Umbilical cord (tissue), 2 donors: ENCODE measurements around the gene AQP3. TPM values are rescaled to one million over a fixed set of nuclear protein-coding genes. Genes with fewer than 3 reads are reported as not detected.
"Not testable (repeated sequence)": the region's sequence is repeated elsewhere in the genome, so short reads cannot be mapped to it uniquely, and the experiment has no call there.

Experiments
- DNase-seq: peaks from one replicate; pipeline ENCODE4 v3.0.0-alpha.2; 2015; ENCODE audit warnings: low spot score
- total RNA-seq: library from RNA; depleted of rRNA; stranded (reverse); fragments of >200 nt; gene quantifications from one replicate; pipeline ENCODE4 v1.2.3, GENCODE V29; 2014; ENCODE audit warnings: low replicate concordance; ENCODE audit not compliant: insufficient read depth

Gene AQP3
- total RNA-seq, 1 donor from 2014 or later: 14.2 TPM

DNA sequence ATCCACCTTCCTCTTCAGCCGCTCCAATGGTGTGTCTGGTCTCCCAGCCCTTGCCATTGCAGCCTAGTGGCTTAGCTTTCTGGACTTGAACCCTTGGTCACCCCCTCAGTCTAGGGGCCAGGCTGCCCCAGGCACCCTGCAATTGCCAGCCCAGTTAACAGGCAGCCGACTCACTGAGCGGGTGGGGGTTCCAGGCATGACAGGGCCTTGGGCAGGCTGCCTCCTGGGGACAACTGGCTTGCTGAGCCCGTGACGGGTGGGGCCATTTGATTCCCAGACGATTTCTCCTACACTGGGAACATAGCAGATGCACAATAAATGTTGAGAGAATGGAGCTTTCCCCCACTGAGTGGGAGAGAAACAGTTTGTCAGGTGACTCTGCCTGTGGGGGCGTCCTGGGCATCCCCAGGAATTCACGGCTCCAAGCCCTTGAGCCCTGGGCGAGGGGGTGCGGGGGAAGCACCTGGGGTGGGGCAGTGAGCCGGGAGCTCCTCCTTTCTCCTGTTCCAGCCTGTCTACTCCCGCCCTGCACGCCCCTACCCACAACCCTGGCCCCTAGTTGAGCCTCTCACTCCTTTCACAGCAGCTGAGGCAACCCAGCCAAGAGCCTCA is 32.4 kb downstream of the AQP3 start:
- DNase-seq: no peak

DNA sequence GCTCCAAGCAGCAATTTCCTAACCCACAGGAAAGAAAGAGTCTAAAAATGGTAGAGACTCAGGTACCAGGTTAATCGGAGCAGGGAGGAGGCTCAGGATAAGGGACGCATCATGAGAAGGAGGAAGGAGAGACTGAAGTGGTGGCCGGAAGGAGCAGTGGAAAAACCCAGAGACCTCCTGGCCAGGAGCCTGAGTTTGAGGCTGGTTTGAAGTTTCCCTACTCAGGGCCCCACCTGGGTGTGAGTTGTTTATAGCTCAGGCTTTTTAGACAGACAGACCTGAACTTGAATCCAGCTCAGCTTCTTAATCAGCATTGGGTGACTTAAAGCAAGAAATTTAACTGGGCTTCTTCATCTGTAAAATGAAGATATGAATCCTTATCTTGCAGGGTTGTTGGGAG is 33.1 kb downstream of the AQP3 start:
- no peak for DNase-seq

DNA sequence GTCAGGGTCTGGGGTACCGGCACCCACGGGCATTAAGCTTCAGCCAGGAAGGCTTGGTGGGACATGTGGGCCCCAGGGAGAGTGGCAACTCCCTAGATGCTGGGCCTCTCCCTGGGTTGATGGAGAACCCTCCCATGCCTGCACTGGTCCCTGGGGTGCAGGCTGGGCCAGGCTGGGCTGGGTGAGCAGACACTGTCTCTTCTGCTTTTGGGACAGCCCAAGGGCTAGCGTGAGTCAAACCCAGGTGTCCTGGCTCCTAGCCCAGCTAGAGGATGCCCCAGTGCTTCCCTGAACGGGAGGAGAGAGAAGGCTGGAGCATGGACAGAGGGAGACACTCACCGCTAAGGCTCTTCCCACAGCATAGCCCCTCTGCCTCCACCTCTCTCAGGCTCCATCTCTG is 39.3 kb downstream of the AQP3 start:
- no peak for DNase-seq

DNA sequence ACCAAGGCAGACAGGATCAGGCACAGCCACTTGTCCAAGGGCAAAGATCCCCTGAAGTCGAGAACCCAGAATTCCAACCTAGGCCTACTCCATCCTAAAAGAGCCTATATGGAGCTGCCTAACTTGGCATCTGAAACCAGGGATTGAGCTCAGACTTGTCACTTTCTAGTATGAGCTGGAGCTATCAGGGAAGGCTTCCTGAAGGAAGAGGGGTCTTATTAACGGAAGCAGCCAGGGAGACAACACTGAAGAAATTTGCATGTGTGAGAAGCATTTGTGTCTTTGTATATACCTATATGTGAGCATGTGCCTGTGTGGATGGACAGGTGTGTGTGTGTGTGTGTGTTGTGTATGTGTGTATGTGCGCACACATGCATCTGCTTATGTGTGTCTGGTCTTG is 40.3 kb downstream of the AQP3 start:
- DNase-seq: no peak

DNA sequence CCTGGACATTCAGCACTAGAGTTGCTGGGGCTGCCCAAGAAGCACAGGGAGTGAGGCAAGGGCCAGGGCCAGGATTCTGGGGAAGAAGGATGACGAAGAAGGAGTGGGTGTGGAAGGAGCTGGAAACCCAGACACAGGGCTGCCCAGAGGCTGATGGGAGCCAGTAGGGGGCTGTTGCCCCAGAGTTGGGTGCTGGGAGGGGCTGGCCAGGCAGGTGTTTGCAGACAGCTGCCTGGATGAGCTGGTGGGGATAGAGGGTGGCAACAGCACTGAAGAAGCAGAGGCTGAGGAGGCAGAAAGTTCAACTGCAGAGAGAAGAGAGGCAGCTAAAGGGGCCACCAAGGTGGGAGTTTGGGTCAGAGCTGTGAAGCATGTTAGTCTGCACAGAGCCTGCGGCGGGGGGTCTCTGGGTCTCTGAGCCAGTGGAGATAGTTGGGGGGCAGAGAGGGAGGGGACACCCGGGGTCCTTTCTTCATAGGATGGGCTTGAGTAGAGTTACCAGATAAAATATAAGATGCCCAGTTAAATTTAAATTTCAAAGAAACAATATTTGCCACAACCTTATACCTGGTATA is 42.5 kb downstream of the AQP3 start:
- no peak for DNase-seq

DNA sequence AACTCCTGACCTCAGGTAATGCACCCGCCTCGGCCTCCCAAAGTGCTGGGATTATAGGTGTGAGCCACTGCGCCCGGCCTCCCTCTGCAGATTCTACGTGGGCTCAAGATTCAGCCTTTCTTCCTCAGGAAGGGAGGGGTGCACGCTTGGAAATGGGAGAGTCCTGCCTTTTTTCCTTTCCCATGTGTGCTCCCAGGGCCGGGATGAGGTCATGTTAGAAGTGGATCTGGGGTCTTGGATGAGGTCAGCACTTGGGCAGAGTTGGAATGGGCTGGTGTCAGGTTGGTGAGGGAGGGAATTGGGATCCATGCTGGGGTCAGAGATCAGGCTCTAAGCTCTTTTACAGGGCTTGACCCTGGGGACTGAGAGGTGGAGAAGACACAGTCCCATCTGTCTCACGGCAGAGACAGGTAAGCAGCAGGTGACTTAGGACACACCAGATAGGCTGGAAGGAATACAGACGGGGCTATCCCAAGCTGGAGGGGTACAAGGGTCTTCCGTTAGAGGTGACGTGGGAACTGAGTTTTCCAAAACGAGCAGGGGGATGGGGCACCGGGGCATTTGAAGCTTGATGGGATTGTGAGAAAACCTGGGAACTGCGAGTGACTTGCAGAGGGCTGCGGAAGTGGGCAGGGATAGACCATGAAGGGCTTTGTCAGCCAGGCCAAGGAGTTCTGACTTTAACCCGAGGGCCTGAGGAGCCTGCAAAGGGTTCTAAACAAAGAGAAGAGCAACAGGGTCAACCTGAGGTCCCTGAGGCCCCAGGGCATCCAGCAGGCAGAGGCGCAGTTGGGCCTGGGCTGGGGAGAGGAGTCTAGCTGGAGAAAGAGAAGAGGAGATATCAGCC is 43.2 kb downstream of the AQP3 start:
- no peak for DNase-seq

DNA sequence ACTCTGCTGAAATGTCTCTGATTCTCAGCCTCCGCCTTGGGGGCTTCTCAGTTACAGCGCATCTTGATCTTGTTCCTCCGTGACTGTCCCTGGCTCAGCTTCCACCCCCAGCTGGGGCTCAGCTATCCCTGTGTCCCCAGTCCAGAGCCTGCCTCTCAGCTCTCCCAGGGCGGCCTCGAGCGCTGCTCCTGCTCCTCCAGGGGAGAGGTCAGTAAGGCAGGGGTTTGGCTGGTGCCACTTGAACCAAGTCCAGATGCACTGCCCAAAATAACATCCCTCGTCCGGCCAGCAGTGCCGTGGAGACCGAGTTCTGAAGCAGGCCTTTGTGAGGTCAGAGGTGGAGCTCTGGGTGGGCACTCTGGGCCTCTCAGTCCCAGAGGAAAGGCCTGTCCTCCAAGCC is 45.0 kb downstream of the AQP3 start, which contains the start of gene AQP7:
Gene AQP7, minus strand, starts transcription at position 198 of the 400 bp plus-strand sequence. CDS start 1,306 bp downstream, outside the sequence.
- DNase-seq: not testable (repeated sequence)

DNA sequence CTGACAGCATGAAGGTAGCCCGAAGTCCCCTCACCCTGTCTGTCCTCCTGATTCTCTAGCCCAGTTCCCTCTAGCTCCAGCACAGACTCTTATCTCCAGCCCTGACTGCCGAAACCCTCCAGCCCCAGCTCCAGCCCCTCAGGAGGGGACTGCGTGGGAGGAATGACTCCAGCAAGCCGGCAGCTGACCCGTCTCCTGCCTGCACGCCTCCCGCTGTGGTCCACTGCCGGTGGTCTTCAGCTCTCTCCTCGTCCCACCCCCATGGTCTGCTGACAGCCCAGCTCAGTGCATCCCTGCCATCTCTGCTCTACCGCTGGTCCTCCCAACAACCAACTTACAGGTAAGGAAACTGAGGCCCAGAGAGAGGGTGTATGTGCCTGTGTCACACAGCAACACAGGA is 45.6 kb downstream of the AQP3 start:
- DNase-seq: not testable (repeated sequence)

DNA sequence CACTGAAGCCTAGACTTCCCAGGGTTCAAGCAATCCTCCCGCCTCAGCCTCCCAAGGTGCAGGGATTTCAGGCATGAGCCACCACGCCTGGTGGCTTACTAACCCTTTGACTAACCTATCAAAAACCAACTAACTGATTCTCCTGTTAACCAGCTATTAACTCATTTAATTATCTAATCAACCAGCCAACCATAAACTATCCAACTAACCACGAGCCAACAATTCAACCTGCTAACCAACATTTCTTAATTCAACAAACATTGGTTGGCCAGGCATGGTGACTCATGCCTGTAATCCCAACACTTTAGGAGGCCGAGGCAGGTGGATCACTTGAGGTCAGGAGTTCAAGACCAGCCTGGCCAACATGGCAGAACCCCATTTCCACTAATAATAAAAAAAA is 48.3 kb downstream of the AQP3 start:
- not testable (repeated sequence) for DNase-seq

DNA sequence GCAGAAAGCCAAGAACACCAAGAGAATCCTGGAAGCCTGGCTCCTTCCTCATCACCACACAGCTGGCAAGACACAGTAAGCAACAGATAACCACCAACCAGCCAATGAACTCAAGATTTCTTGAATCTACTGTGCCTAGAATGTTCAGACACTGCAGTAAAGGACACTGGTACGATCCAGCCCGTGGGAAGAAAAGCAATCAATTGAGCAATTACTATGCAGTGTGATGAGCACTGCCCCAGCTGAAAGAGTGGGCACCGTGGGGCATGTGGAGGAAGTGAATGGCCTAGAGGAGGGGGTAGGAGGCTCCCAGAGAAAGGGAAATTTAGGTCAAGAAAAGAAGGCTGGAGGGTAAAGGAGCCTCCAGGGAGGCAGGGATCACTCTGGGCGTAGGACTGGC is 49.6 kb downstream of the AQP3 start:
- not testable (repeated sequence) for DNase-seq

DNA sequence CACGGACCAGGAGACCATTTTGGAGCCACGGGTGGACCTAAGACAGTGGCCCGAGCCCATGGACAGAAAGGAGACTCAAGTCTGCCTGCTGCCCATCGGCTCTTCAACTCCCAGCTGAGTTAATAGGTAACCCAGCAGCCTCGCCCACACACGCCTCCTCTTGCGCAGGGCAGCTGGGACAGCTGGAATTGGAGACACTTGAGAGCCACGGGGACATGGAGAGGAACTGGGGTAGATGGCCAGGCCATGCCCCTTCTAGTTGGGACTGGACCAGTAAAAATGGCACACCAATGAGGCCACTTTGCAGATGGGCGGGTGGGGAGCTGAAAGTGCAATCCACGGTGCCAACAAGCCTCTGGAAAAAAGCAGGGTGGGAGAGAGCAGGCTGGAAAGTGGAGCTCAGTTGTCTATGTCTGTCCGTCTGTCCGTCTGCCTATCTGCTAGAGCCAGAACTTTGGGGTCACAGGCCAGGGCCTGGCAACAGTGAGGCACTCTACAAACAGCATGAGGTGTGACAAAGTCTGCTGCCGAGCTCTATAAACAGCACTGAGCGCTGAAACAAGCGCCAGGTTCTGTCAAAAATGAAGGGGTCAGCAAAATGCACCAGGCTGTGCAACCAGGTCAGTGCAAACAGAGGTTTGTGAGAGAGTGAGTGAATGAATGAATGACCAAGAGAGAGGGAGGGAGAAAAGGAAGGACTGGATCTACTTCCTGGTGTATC is 52.1 kb downstream of the AQP3 start:
- not testable (repeated sequence) for DNase-seq

DNA sequence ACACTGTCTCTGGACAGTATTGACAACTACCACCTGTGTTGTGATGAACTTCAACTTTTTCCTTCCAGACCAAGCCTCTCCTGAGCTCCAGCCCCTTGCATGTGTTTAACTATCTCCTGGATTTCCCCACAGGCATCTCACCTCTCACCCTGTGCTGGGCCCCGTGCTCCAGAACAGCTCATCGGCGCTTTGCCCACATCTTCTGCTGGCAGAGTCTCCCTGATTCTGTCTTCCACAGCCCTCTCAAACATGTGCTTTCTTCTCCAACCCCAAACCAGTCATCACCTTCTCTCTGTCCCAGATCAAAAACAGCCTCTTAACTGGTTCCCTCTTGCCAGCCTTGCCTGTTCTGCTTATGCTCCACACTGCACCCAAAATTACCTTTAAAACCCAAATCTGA is 53.4 kb downstream of the AQP3 start:
- not testable (repeated sequence) for DNase-seq

DNA sequence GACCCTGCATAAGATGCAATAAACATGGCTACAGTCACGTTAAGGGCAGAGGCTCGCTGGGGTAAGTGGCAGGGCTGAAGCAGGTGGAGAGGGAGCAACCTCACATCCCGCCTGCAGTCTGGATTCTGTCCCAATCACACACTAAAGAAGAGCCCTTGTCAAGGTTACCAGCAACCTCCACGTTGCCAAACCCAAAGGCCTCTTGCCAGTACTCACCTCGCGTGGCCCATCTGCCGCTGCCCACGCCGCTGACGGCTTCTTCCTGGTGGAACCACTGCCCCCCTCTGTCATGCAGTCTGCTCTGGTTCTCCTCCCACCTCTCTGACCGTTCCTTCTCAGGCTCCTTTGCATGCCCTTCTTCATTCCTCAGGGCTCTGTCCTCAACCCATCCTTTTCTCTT is 53.8 kb downstream of the AQP3 start:
- no peak for DNase-seq

DNA sequence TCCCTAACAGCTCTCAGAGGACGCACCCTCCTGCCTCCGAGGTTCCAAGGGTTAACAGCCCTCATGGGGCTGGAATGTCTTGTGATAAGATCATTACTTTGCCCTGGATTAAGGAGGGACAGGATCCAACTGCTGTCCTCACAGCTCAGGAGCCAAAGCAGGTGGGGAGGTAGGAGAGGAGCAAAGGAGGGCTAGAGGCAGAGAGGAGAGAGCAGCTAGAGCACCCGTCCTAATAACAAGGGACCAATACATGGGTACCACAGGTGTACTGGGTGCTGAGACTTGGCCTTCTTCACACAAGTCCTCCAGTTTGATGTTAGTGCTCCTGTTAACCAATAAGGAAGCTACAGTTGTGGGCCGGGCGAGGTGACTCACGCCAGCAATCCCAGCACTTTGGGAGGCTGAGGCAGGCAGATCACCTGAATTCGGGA is 54.8 kb downstream of the AQP3 start:
- not testable (repeated sequence) for DNase-seq

Other genes starting within 250 kb of the AQP3 start
- not detected for gene SPINK4, start 207.4 kb downstream of the AQP3 start, total RNA-seq
- 39.5 TPM for gene BAG1, start 182.9 kb downstream of the AQP3 start, total RNA-seq
- gene CHMP5, start 182.5 kb downstream of the AQP3 start, total RNA-seq: 73.9 TPM
- gene NFX1, start 157.1 kb downstream of the AQP3 start, total RNA-seq: 49.8 TPM
- gene AQP7, start 45.0 kb downstream of the AQP3 start, total RNA-seq: 0.48 TPM
- gene NOL6, start 26.3 kb upstream of the AQP3 start, total RNA-seq: 10.8 TPM
- 5.3 TPM for gene ANKRD18B, start 76.7 kb upstream of the AQP3 start, total RNA-seq